IMR-90 (cell line): ENCODE data around the gene SLC35F3. TPM values are rescaled to one million over a fixed set of nuclear protein-coding genes. Genes with fewer than 3 reads are reported as not detected.
A peak's percentile ranks its signal among the peaks of the same experiment; 100 is the strongest.

Experiments
- ATAC-seq: fragments of 200-7000 bp; cut with Tn5 transposase; 2 replicates; pipeline ENCODE4 v1.9.1; 2020; ENCODE audit warnings: low read depth, mild to moderate bottlenecking, moderate library complexity
- BruUV-seq: library from RNA; stranded (reverse); fragments of 400-500 nt; replicated peaks from 2 replicates; lab custom pipeline; 2021; lab: Mats Ljungman, UMichigan
- CTCF ChIA-PET: fragments of 300-600 bp; formaldehyde crosslinking; extraction: SDS; loops from one replicate; lab custom pipeline; 2021; ENCODE audit warnings: antibody characterized with exemption; lab: Yijun Ruan, JAX
- POLR2A ChIA-PET: fragments of 300-600 bp; sonication (Branson Sonifier 250); formaldehyde crosslinking; loops from one replicate; lab custom pipeline; 2022; ENCODE audit warnings: antibody characterized with exemption; ENCODE audit not compliant: unreplicated experiment; lab: Charles Lee
- DNase-seq: peaks from one replicate; pipeline ENCODE4 v3.0.0; 2013
- H2AFZ ChIP-seq: replicated peaks from 2 replicates; pipeline ENCODE3; 2013; ENCODE audit warnings: low read length, mild to moderate bottlenecking; ENCODE audit not compliant: poor library complexity
- H2AK5ac ChIP-seq: 2 replicates; pipeline ENCODE4 v1.6.1; 2013; ENCODE audit warnings: low read depth, low read length, inconsistent platforms
- H2AK9ac ChIP-seq: replicated peaks from 2 replicates; pipeline ENCODE3; 2013; ENCODE audit warnings: mild to moderate bottlenecking, low read depth, low read length, moderate library complexity; ENCODE audit not compliant: poor library complexity
- H2BK120ac ChIP-seq: 2 replicates; pipeline ENCODE4 v1.6.1; 2013; ENCODE audit warnings: low read depth, low read length, inconsistent platforms
- H2BK15ac ChIP-seq: 3 replicates; pipeline ENCODE4 v1.6.1; 2013; ENCODE audit warnings: low read depth, low read length, inconsistent platforms
- H2BK20ac ChIP-seq: 2 replicates; pipeline ENCODE4 v1.6.1; 2013; ENCODE audit warnings: low read depth, mild to moderate bottlenecking, inconsistent platforms, low read length, moderate library complexity
- H2BK5ac ChIP-seq: 2 replicates; pipeline ENCODE4 v1.6.1; 2013; ENCODE audit warnings: mild to moderate bottlenecking, low read depth, low read length, inconsistent platforms; ENCODE audit not compliant: poor library complexity, severe bottlenecking
- H3K14ac ChIP-seq: replicated peaks from 2 replicates; pipeline ENCODE4 v1.6.1; 2013; ENCODE audit warnings: low read depth, low read length, inconsistent platforms
- H3K18ac ChIP-seq: 2 replicates; pipeline ENCODE4 v1.6.1; 2013; ENCODE audit warnings: low read depth, low read length, control low read depth
- H3K23ac ChIP-seq: 2 replicates; pipeline ENCODE4 v1.6.1; 2013; ENCODE audit warnings: low read depth, low read length, inconsistent platforms
- H3K27ac ChIP-seq: 2 replicates; pipeline ENCODE4 v1.5.1; 2013; ENCODE audit warnings: mild to moderate bottlenecking, control low read depth, low read length; ENCODE audit not compliant: insufficient read depth
- H3K27me3 ChIP-seq: 2 replicates; pipeline ENCODE4 v1.6.1; 2013; ENCODE audit warnings: low read length; ENCODE audit not compliant: control insufficient read depth, insufficient read depth
- H3K36me3 ChIP-seq: 2 replicates; pipeline ENCODE4 v1.6.1; 2013; ENCODE audit warnings: low read length, mixed read lengths; ENCODE audit not compliant: control insufficient read depth, insufficient read depth
- H3K4ac ChIP-seq: 2 replicates; pipeline ENCODE4 v1.6.1; 2013; ENCODE audit warnings: low read depth, low read length, inconsistent platforms
- H3K4me1 ChIP-seq: 2 replicates; pipeline ENCODE4 v1.6.1; 2013; ENCODE audit warnings: low read length, mixed read lengths; ENCODE audit not compliant: control insufficient read depth, insufficient read depth
- H3K4me2 ChIP-seq: 2 replicates; pipeline ENCODE4 v1.6.1; 2013; ENCODE audit warnings: low read depth, mild to moderate bottlenecking, control low read depth, low read length, moderate library complexity
- H3K4me3 ChIP-seq: 2 replicates; pipeline ENCODE4 v1.5.1; 2013; ENCODE audit warnings: low read depth, mild to moderate bottlenecking, control low read depth, low read length, moderate library complexity; ENCODE audit not compliant: insufficient read depth
- H3K56ac ChIP-seq: 2 replicates; pipeline ENCODE4 v1.6.1; 2013; ENCODE audit warnings: low read length, inconsistent platforms; ENCODE audit not compliant: insufficient read depth; ENCODE audit errors: extremely low read depth
- H3K79me1 ChIP-seq, 2 experiments: 2 replicates each; pipeline ENCODE4 v1.6.1; 2013; ENCODE audit warnings: low read length in 2 of 2, inconsistent platforms in 1 of 2, low read depth in 1 of 2
- H3K9ac ChIP-seq: 2 replicates; pipeline ENCODE4 v1.6.1; 2013; ENCODE audit warnings: low read depth, low read length, control low read depth
- H3K9me1 ChIP-seq: 2 replicates; pipeline ENCODE4 v1.6.1; 2013; ENCODE audit warnings: low read length, inconsistent platforms; ENCODE audit not compliant: insufficient read depth
- H3K9me3 ChIP-seq: 2 replicates; pipeline ENCODE4 v1.6.1; 2013; ENCODE audit warnings: low read length; ENCODE audit not compliant: control insufficient read depth, insufficient read depth
- H4K20me1 ChIP-seq: 2 replicates; pipeline ENCODE4 v1.6.1; 2013; ENCODE audit warnings: low read length, inconsistent platforms; ENCODE audit not compliant: insufficient read depth
- H4K5ac ChIP-seq: 2 replicates; pipeline ENCODE4 v1.6.1; 2013; ENCODE audit warnings: mild to moderate bottlenecking, low read depth, low read length, control low read depth
- H4K8ac ChIP-seq, 2 experiments: 2 replicates each; pipeline ENCODE4 v1.6.1; 2013; ENCODE audit warnings: low read depth in 2 of 2, low read length in 2 of 2, control low read depth in 1 of 2, inconsistent platforms in 1 of 2
- H4K91ac ChIP-seq: 2 replicates; pipeline ENCODE4 v1.6.1; 2013; ENCODE audit warnings: low read depth, low read length, inconsistent platforms; ENCODE audit not compliant: insufficient read depth
- MAFK ChIP-seq: IDR thresholded peaks from 2 replicates; pipeline ENCODE4 v1.6.1; 2012; ENCODE audit warnings: low read depth, low read length, improper control_type of control experiment
- POLR2A ChIP-seq: IDR thresholded peaks from 2 replicates; pipeline ENCODE4 v1.6.1; 2012; ENCODE audit warnings: mild to moderate bottlenecking, low read depth, low read length
- SMC3 ChIP-seq: fragments of 150-350 bp; IDR thresholded peaks from 2 replicates; pipeline ENCODE4 v1.6.1; 2016; ENCODE audit warnings: low read depth, mild to moderate bottlenecking, antibody characterized with exemption, low read length, moderate library complexity
- WGBS, 2 experiments: methylation state at CpG; one replicate each; pipeline versions ENCODE4 v1.1.5 to v1.1.7; 2013; ENCODE audit warnings: missing lambda C conversion rate in 2 of 2; ENCODE audit not compliant: insufficient read length in 1 of 2; ENCODE audit errors: extremely low coverage in 2 of 2; 5-methylcytosine and 5-hydroxymethylcytosine counted together
- dilution Hi-C: fragments of 300-500 bp; cut with HindIII; formaldehyde crosslinking; loops from one replicate; pipeline ENCODE4 v1.14.3; 2018; ENCODE audit warnings: low sequenced_read_pairs; ENCODE audit not compliant: unreplicated experiment
- in situ Hi-C: fragments of 300-500 bp; cut with MboI; formaldehyde crosslinking; loops from 3 replicates; pipeline ENCODE4 v1.14.3; 2019; ENCODE audit warnings: low sequenced_read_pairs, inconsistent platforms, mixed read lengths
- intact Hi-C: fragments of 100-400 bp; cut with micrococcal nuclease; formaldehyde crosslinking; loops from 2 replicates; pipeline ENCODE4 v1.10.0; 2022
- polyA plus RNA-seq, 3 experiments: library from polyadenylated mRNA; depleted of rRNA; stranded (reverse); fragments of >200 nt; gene quantifications; 2 replicates each; pipeline ENCODE4 v1.2.3, GENCODE V29; 2012; ENCODE audit warnings: low replicate concordance in 1 of 3
- total RNA-seq: library from RNA; depleted of rRNA; stranded (reverse); fragments of >200 nt; gene quantifications from 2 replicates; pipeline ENCODE4 v1.2.3, GENCODE V29; 2012

SLC35F3 gene
- total and polyA plus RNA-seq, 2 of the 4 experiments (the other 2 are of a cell fraction), result under 0.01 to 0.17 TPM

DNA sequence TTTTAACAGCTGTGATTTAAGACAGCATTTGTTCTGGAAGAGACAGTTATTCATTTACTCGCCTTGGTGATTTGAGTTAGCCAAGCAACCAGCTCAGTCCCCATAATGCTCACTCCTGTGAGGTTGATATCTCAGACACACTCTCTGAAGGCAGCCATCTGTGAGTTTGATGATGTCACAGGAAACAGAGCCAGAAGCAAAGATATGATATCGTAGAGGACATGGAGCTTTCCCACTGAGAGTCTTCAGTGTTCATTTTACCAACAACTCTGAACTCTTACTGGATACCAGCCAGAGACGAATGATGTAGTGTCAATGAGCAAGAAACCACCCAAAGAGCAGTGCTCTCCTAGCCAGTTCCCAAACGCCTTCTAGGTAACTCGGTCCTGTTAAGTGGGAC, 219.4 kb downstream of the SLC35F3 start:
- Histone ChIP-seq H4K91ac (no peak overlapping the region), H3K4me1 (no peaks in the 10 kb centered on the region), H2BK20ac (no peak overlapping the region), H3K27me3 (no peaks in the 10 kb centered on the region), H2BK15ac (no peak overlapping the region), H3K36me3 (no peaks in the 10 kb centered on the region), H2AK5ac (no peak overlapping the region), H2BK120ac (no peak overlapping the region), H3K23ac (no peak overlapping the region), H3K18ac (no peak overlapping the region), H2BK5ac (no peak overlapping the region), H3K9me3 (no peaks in the 10 kb centered on the region), H3K4ac (no peak overlapping the region), H3K14ac (no peak overlapping the region), H2AK9ac (no peak overlapping the region), H3K56ac (no peak overlapping the region), H4K8ac (no peak overlapping the region), H3K4me3 (no peak overlapping the region), H3K79me1 (no peaks in the 10 kb centered on the region), H4K20me1 (no peaks in the 10 kb centered on the region), H3K27ac (no peak overlapping the region), H3K9me1 (peaks cover 3% of the 10 kb centered on the region; the same call in 1 of the 2 replicates), H3K9ac (no peak overlapping the region), H4K5ac (0 out of 2 replicates have a peak overlapping the region, but pooled peaks have one; percentile 7), H2AFZ (no peak overlapping the region), H3K4me2 (no peak overlapping the region)
- CTCF ChIA-PET, result interaction anchor here (2.0 kb wide), 1 partner anchor 9 kb away, joined by 12 read pairs; no protein-coding TSS in a partner anchor
- ATAC-seq (peak; percentile 24; the same call in 1 of the 2 replicates), DNase-seq (peak; percentile 20)
- TF ChIP-seq SMC3 (no peak), MAFK (no peak), POLR2A (no peak)
- intact Hi-C loops, result no loop called here
- POLR2A ChIA-PET, result no interaction called here
- no TSS peak for BruUV-seq
- in situ Hi-C loops, result loop anchor here (25.0 kb wide), 1 partner anchor 463 kb away; no protein-coding TSS in a partner anchor
- dilution Hi-C loops, result no loop called here
- no CpG with 5 or more reads among the region's 5 CpGs for WGBS, 2 experiments
